GM12878 (cell line): ENCODE data around the gene PARVA. TPM values are rescaled to one million over a fixed set of nuclear protein-coding genes. Genes with fewer than 3 reads are reported as not detected.

Experiments used
- ATAC-seq: fragments of 200-7000 bp; cut with Tn5 transposase; 3 replicates; pipeline ENCODE4 v1.9.1; 2020; ENCODE audit warnings: mild to moderate bottlenecking, moderate library complexity
- BruUV-seq: library from RNA; stranded (reverse); fragments of 400-500 nt; replicated peaks from 2 replicates; lab custom pipeline; 2021; lab: Mats Ljungman, UMichigan
- CTCF ChIA-PET: fragments of 300-600 bp; sonication (Branson Sonifier 250); formaldehyde crosslinking; extraction: SDS; loops from one replicate; lab custom pipeline; 2021; ENCODE audit warnings: inconsistent platforms; lab: Yijun Ruan, JAX
- POLR2A ChIA-PET: fragments of 350-600 bp; formaldehyde crosslinking; extraction: SDS; loops from one replicate; lab custom pipeline; 2021; ENCODE audit warnings: inconsistent platforms; lab: Charles Lee
- RAD21 ChIA-PET: fragments of 300-600 bp; sonication (Branson Sonifier 250); formaldehyde crosslinking; loops from one replicate; lab custom pipeline; 2023; ENCODE audit warnings: antibody characterized with exemption; ENCODE audit not compliant: unreplicated experiment; lab: Charles Lee
- SMC1A ChIA-PET: fragments of 300-600 bp; sonication (Branson Sonifier 250); formaldehyde crosslinking; loops from one replicate; lab custom pipeline; 2023; ENCODE audit not compliant: unreplicated experiment, uncharacterized antibody; lab: Charles Lee
- DNase-seq: peaks from one replicate; pipeline ENCODE4 v3.0.0-alpha.2; 2011; ENCODE audit warnings: low read depth, low spot score
- FAIRE-seq: peaks from 3 replicates; lab custom pipeline; 2011; peaks lifted over from hg19 to GRCh38; lab: Jason Lieb, UNC
- H2AFZ ChIP-seq: 2 replicates; pipeline ENCODE4 v1.6.0; 2011; ENCODE audit warnings: low read depth, low read length, control low read depth; ENCODE audit not compliant: control insufficient read depth
- H3K27ac ChIP-seq: 2 replicates; pipeline ENCODE4 v1.5.1; 2011; ENCODE audit warnings: control low read depth; ENCODE audit not compliant: control insufficient read depth, insufficient read depth
- H3K27me3 ChIP-seq, 2 experiments: replicated peaks in 1 of 2; 2 replicates each; pipeline versions ENCODE4 v1.6.0 to v1.6.1; 2011; ENCODE audit warnings: low read length in 1 of 2; ENCODE audit not compliant: control insufficient read depth in 2 of 2, insufficient read depth in 2 of 2
- H3K36me3 ChIP-seq, 2 experiments: 2 replicates each; pipeline ENCODE4 v1.5.1; 2011; ENCODE audit warnings: low read length in 1 of 2; ENCODE audit not compliant: control insufficient read depth in 2 of 2, insufficient read depth in 2 of 2
- H3K4me1 ChIP-seq: 2 replicates; pipeline ENCODE4 v1.6.1; 2011; ENCODE audit warnings: mild to moderate bottlenecking, low read length, moderate library complexity, mixed read lengths; ENCODE audit not compliant: control insufficient read depth, insufficient read depth
- H3K4me2 ChIP-seq: 2 replicates; pipeline ENCODE4 v1.6.0; 2011; ENCODE audit warnings: control low read depth; ENCODE audit not compliant: control insufficient read depth, insufficient read depth
- H3K4me3 ChIP-seq: fragments of 200-600 bp; sonication (generic); 2 replicates; pipeline ENCODE4 v1.5.1; 2016
- H3K79me2 ChIP-seq: 2 replicates; pipeline ENCODE4 v1.6.0; 2011; ENCODE audit warnings: low read length; ENCODE audit not compliant: control insufficient read depth, insufficient read depth
- H3K9ac ChIP-seq: 2 replicates; pipeline ENCODE4 v1.8.0; 2011; ENCODE audit warnings: low read length, control low read depth, mixed read lengths; ENCODE audit not compliant: control insufficient read depth, insufficient read depth
- H3K9me3 ChIP-seq: replicated peaks from 3 replicates; pipeline ENCODE4 v1.5.1; 2011; ENCODE audit warnings: mild to moderate bottlenecking, low read length; ENCODE audit not compliant: control insufficient read depth, insufficient read depth
- H4K20me1 ChIP-seq: 2 replicates; pipeline ENCODE4 v1.6.0; 2011; ENCODE audit not compliant: control insufficient read depth, insufficient read depth
- ATF2 ChIP-seq: IDR thresholded peaks from 2 replicates; pipeline ENCODE4 v1.6.1; 2012; ENCODE audit warnings: low read length, inconsistent platforms
- CEBPZ ChIP-seq: fragments of 150-350 bp; IDR thresholded peaks from 2 replicates; pipeline ENCODE4 v1.6.1; 2016; ENCODE audit warnings: low read depth, low read length
- FOS ChIP-seq: IDR thresholded peaks from 3 replicates; pipeline ENCODE4 v1.6.1; 2011; ENCODE audit warnings: borderline replicate concordance; ENCODE audit not compliant: insufficient read length; ENCODE audit errors: extremely low read depth
- NFIC ChIP-seq: IDR thresholded peaks from 2 replicates; pipeline ENCODE4 v1.6.1; 2012; ENCODE audit warnings: low read depth, mild to moderate bottlenecking, inconsistent platforms, low read length, moderate library complexity
- NKRF ChIP-seq: fragments of 450-650 bp; conservative IDR thresholded peaks from 2 replicates; pipeline ENCODE4 v1.6.1; 2017; ENCODE audit warnings: mild to moderate bottlenecking, moderate library complexity
- NR2C1 ChIP-seq: fragments of 450-650 bp; IDR thresholded peaks from 2 replicates; pipeline ENCODE4 v1.6.1; 2017; ENCODE audit warnings: antibody characterized with exemption, mild to moderate bottlenecking, moderate library complexity
- PAX5 ChIP-seq: IDR thresholded peaks from 2 replicates; pipeline ENCODE4 v1.6.1; 2011; ENCODE audit warnings: low read depth, low read length, borderline replicate concordance
- RUNX3 ChIP-seq: IDR thresholded peaks from 2 replicates; pipeline ENCODE4 v1.6.1; 2012; ENCODE audit warnings: low read length, inconsistent platforms
- TBL1XR1 ChIP-seq: IDR thresholded peaks from 2 replicates; pipeline ENCODE4 v1.6.1; 2012; ENCODE audit warnings: low read depth, low read length, improper control_type of control experiment
- TCF7 ChIP-seq: IDR thresholded peaks from 2 replicates; pipeline ENCODE4 v1.6.1; 2014; ENCODE audit warnings: antibody characterized with exemption, borderline replicate concordance
- USF1 ChIP-seq: IDR thresholded peaks from 2 replicates; pipeline ENCODE4 v1.6.1; 2011; ENCODE audit warnings: borderline replicate concordance, low read depth, mild to moderate bottlenecking, moderate library complexity, mixed read lengths, low read length; ENCODE audit not compliant: insufficient read depth; ENCODE audit errors: extremely low read length
- ZNF384 ChIP-seq: IDR thresholded peaks from 2 replicates; pipeline ENCODE4 v1.6.1; 2012; ENCODE audit warnings: low read depth, mild to moderate bottlenecking, low read length, improper control_type of control experiment, borderline replicate concordance
- ZNF687 ChIP-seq: fragments of 450-650 bp; IDR thresholded peaks from 2 replicates; pipeline ENCODE4 v1.6.1; 2017; ENCODE audit warnings: mild to moderate bottlenecking, moderate library complexity
- WGBS: methylation state at CpG from one replicate; pipeline ENCODE4 v1.1.6; 2016; ENCODE audit warnings: low lambda C conversion rate; ENCODE audit not compliant: insufficient replicate concordance, insufficient coverage; ENCODE audit errors: missing lambda C conversion rate; 5-methylcytosine and 5-hydroxymethylcytosine counted together
- in situ Hi-C: fragments of 300-500 bp; cut with MboI; formaldehyde crosslinking; loops from 9 replicates; pipeline ENCODE4 v1.14.3; 2018; ENCODE audit warnings: mixed read lengths
- intact Hi-C: fragments of 100-400 bp; cut with micrococcal nuclease; formaldehyde crosslinking; loops from one replicate; pipeline ENCODE4 v1.14.2; 2022; ENCODE audit not compliant: unreplicated experiment
- polyA plus RNA-seq, 11 experiments: library from polyadenylated mRNA; depleted of rRNA in 4 of 11; unstranded in 6 of 11; stranded (reverse) in 5 of 11; fragments of >200 nt; fragmentation: Nextera tagmentation in 4 of 11; fragmentation: Illumina TruSeq in 1 of 11; extraction: Ambion mirVana in 4 of 11; extraction: Trizol in 1 of 11; gene quantifications; 1 replicate in 1 of 11; 2 replicates in 10 of 11; pipeline versions ENCODE4 v1.2.1 to v1.2.3, GENCODE V29; 2011 to 2016; ENCODE audit warnings: inconsistent platforms in 2 of 11, missing spikeins in 2 of 11, low read depth in 1 of 11
- total RNA-seq, 4 experiments: library from RNA; depleted of rRNA in 3 of 4; stranded (reverse); fragments of >200 nt in 3 of 4; fragmentation: Illumina TruSeq in 1 of 4; extraction: Trizol in 1 of 4; gene quantifications; 2 replicates each; pipeline versions ENCODE4 v1.2.1 to v1.2.3, GENCODE V29; 2013 to 2021

PARVA gene
- total and polyA plus RNA-seq, 10 of the 15 experiments (the other 5 are each of a cell fraction or from before 2014, with no cell fraction given) = 0.01 to 0.44 (median 0.03) TPM; not detected in 7

GRCh38 chr11:12524865-12525264 lies 147.5 kb downstream of the PARVA start:
- no peak overlapping the region for H3K27ac ChIP-seq
- H3K4me1 ChIP-seq = no peaks in the 10 kb centered on the region
- H3K79me2 ChIP-seq = no peaks in the 10 kb centered on the region
- 0% methylated on average over 5 of the region's 5 CpGs for WGBS
- CTCF ChIA-PET = no interaction called here
- H4K20me1 ChIP-seq = no peaks in the 10 kb centered on the region; the same call in 1 of the 2 replicates
- in situ Hi-C loops = no loop called here
- H3K27me3 ChIP-seq = peaks cover 0 to 2% of the 10 kb centered on the region in 2 experiments; a peak in 2 of 4 replicates
- H3K9ac ChIP-seq = no peak overlapping the region
- RAD21 ChIA-PET = no interaction called here
- no peak overlapping the region for H2AFZ ChIP-seq
- H3K4me2 ChIP-seq = no peak overlapping the region
- no TSS peak for BruUV-seq
- H3K9me3 ChIP-seq = no peaks in the 10 kb centered on the region
- no peak overlapping the region for H3K4me3 ChIP-seq
- intact Hi-C loops = no loop called here
- ATAC-seq = no peak
- SMC1A ChIA-PET = no interaction called here
- POLR2A ChIA-PET = no interaction called here
- H3K36me3 ChIP-seq = no peaks in the 10 kb centered on the region
- FAIRE-seq = no peak
- DNase-seq = no peak
- TF ChIP-seq NR2C1 = no peak
- no peak for TF ChIP-seq USF1
- TF ChIP-seq TCF7 = no peak
- TF ChIP-seq ZNF687 = no peak
- TF ChIP-seq TBL1XR1 = no peak
- TF ChIP-seq FOS = no peak
- no peak for TF ChIP-seq CEBPZ
- no peak for TF ChIP-seq PAX5
- TF ChIP-seq ATF2 = no peak
- TF ChIP-seq ZNF384 = no peak
- TF ChIP-seq RUNX3 = no peak
- no peak for TF ChIP-seq NFIC
- no peak for TF ChIP-seq NKRF
